Measurements from ENCODE around the gene LINGO3. TPM values are rescaled to one million over a fixed set of nuclear protein-coding genes. Genes with fewer than 3 reads are reported as not detected.
"Not testable (repeated sequence)": the region's sequence is repeated elsewhere in the genome, so short reads cannot be mapped to it uniquely, and the experiment has no call there.

The LINGO3 gene
- total RNA-seq, 2 donors from 2014 or later = 0.20 to 1.0 TPM

DNA sequence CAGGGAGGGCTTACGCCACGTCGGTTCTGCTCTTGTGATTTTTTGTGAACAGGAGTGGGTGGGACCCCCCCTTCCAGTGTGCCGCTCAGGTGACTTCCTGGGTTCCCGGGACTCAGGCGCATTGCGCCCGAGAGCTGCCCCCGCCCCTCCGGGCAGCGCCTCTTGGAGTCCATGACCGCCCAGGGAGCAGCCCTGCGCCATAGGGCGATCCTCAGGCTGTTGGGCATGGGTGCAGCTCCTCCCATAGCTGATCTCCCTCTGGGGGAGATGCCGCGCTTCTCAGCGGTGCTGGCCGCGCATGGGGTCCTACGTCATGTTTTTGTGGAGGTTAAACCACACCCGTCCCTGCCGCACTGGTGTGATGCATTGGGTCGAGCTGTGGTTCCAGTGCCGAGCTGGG is 44.2 kb upstream of the LINGO3 start:
- Histone ChIP-seq H3K4me1 (ENCODE audit: control insufficient read depth, insufficient read depth, low read length) (no peaks in the 10 kb centered on the region), H3K36me3 (ENCODE audit: control insufficient read depth, insufficient read depth, low read length) (peaks cover 6% of the 10 kb centered on the region), H3K9me3 (ENCODE audit: control insufficient read depth, low read length) (no peaks in the 10 kb centered on the region), H3K9ac (ENCODE audit: extremely low read depth, low read length, poor library complexity, severe bottlenecking) (no peak overlapping the region), H3K27me3 (ENCODE audit: control insufficient read depth, insufficient read depth, low read length, poor library complexity, severe bottlenecking) (no peaks in the 10 kb centered on the region), H3K27ac (ENCODE audit: low read depth, low read length) (no peak overlapping the region), H3K4me3 (ENCODE audit: low read length) (no peak overlapping the region)
- Mint-ChIP-seq H3K9me3 (no peaks in the 10 kb centered on the region), H3K27me3 (ENCODE audit: insufficient read depth) (no peaks in the 10 kb centered on the region), H3K4me1 (no peaks in the 10 kb centered on the region), H3K4me3 (no peak overlapping the region), H3K27ac (no peak overlapping the region), H3K36me3 (ENCODE audit: low read depth) (peaks cover 2% of the 10 kb centered on the region)
- DNase-seq = no peak
- TF ChIP-seq, protein P1, sequence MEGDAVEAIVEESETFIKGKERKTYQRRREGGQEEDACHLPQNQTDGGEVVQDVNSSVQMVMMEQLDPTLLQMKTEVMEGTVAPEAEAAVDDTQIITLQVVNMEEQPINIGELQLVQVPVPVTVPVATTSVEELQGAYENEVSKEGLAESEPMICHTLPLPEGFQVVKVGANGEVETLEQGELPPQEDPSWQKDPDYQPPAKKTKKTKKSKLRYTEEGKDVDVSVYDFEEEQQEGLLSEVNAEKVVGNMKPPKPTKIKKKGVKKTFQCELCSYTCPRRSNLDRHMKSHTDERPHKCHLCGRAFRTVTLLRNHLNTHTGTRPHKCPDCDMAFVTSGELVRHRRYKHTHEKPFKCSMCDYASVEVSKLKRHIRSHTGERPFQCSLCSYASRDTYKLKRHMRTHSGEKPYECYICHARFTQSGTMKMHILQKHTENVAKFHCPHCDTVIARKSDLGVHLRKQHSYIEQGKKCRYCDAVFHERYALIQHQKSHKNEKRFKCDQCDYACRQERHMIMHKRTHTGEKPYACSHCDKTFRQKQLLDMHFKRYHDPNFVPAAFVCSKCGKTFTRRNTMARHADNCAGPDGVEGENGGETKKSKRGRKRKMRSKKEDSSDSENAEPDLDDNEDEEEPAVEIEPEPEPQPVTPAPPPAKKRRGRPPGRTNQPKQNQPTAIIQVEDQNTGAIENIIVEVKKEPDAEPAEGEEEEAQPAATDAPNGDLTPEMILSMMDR (conservative IDR thresholded peaks at IDR 0.05) = no peak
- 96 to 98% methylated on average over 23 to 24 of the region's 24 CpGs for WGBS, 2 experiments (ENCODE audit: insufficient coverage in 1 of 2, insufficient read length in 1 of 2)

DNA sequence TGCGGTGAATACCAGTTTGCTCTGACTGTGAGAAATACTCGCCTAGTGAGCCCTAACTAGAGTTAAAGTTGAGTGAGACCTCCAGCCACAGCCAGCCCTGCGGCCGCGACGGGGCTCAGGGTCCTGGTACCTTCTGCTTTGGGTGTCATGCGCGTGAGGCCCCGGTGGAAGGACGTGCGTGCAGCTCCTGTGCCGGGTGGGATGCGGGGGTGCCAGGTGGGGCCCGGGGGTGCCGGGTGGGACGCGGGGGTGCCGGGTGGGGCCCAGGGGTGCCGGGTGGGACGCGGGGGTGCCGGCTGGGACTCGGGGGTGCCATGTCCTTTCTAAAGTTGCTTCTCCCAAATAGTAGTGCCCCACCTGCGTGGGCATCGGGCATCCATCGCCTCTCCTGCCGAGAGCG is 43.6 kb upstream of the LINGO3 start:
- H3K4me1 Mint-ChIP-seq = no peaks in the 10 kb centered on the region
- H3K36me3 Mint-ChIP-seq (ENCODE audit: low read depth) = peaks cover 2% of the 10 kb centered on the region

DNA sequence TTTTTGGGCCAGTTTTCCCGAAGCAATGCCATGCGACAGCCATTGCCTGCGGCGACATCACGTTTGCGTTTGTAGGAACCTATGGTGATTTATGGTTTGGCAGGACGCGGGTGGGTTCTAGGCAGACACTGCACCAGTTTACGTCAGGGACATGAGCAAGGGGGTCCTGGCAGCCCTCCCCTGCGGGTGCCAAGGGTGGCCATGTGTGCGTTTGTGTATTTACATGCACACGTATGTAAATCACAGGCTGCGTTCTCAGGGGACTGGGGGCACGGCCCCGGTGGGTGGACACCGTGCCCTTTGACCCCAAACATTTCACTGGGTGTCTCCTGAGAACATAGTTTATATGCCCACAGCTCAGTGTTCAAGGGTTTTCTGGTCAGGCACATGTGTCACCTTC is 42.7 kb upstream of the LINGO3 start:
- TF ChIP-seq, protein P1 (conservative IDR thresholded peaks at IDR 0.05) = no peak
- no peaks in the 10 kb centered on the region for H3K9me3 Mint-ChIP-seq
- no peaks in the 10 kb centered on the region for H3K27me3 Mint-ChIP-seq (ENCODE audit: insufficient read depth)
- H3K36me3 Mint-ChIP-seq (ENCODE audit: low read depth) = peaks cover 5% of the 10 kb centered on the region
- Histone ChIP-seq H3K9me3 (ENCODE audit: control insufficient read depth, low read length) (no peaks in the 10 kb centered on the region), H3K4me1 (ENCODE audit: control insufficient read depth, insufficient read depth, low read length) (no peaks in the 10 kb centered on the region), H3K9ac (ENCODE audit: extremely low read depth, low read length, poor library complexity, severe bottlenecking) (no peak overlapping the region), H3K36me3 (ENCODE audit: control insufficient read depth, insufficient read depth, low read length) (peaks cover 9% of the 10 kb centered on the region), H3K27me3 (ENCODE audit: control insufficient read depth, insufficient read depth, low read length, poor library complexity, severe bottlenecking) (no peaks in the 10 kb centered on the region), H3K27ac (ENCODE audit: low read depth, low read length) (no peak overlapping the region), H3K4me3 (ENCODE audit: low read length) (no peak overlapping the region)
- WGBS, 2 experiments (ENCODE audit: insufficient coverage in 1 of 2, insufficient read length in 1 of 2) = 93 to 96% methylated on average over 15 to 16 of the region's 16 CpGs
- no peak overlapping the region for H3K4me3 Mint-ChIP-seq
- no peak overlapping the region for H3K27ac Mint-ChIP-seq
- DNase-seq = no peak
- H3K4me1 Mint-ChIP-seq = no peaks in the 10 kb centered on the region

More for the DNA sequence above, 43.6 kb upstream of the LINGO3 start:
- TF ChIP-seq, protein P1 (conservative IDR thresholded peaks at IDR 0.05) = no peak
- no peak for DNase-seq
- Mint-ChIP-seq H3K4me3 (no peak overlapping the region), H3K27ac (no peak overlapping the region), H3K9me3 (no peaks in the 10 kb centered on the region), H3K27me3 (ENCODE audit: insufficient read depth) (no peaks in the 10 kb centered on the region)
- peaks cover 6% of the 10 kb centered on the region for H3K36me3 ChIP-seq (ENCODE audit: control insufficient read depth, insufficient read depth, low read length)
- 94 to 97% methylated on average over 19 to 28 of the region's 28 CpGs for WGBS, 2 experiments (ENCODE audit: insufficient coverage in 1 of 2, insufficient read length in 1 of 2)
- H3K4me1 ChIP-seq (ENCODE audit: control insufficient read depth, insufficient read depth, low read length) = no peaks in the 10 kb centered on the region
- no peak overlapping the region for H3K4me3 ChIP-seq (ENCODE audit: low read length)
- no peaks in the 10 kb centered on the region for H3K9me3 ChIP-seq (ENCODE audit: control insufficient read depth, low read length)
- H3K27ac ChIP-seq (ENCODE audit: low read depth, low read length) = no peak overlapping the region
- no peak overlapping the region for H3K9ac ChIP-seq (ENCODE audit: extremely low read depth, low read length, poor library complexity, severe bottlenecking)
- no peaks in the 10 kb centered on the region for H3K27me3 ChIP-seq (ENCODE audit: control insufficient read depth, insufficient read depth, low read length, poor library complexity, severe bottlenecking)

DNA sequence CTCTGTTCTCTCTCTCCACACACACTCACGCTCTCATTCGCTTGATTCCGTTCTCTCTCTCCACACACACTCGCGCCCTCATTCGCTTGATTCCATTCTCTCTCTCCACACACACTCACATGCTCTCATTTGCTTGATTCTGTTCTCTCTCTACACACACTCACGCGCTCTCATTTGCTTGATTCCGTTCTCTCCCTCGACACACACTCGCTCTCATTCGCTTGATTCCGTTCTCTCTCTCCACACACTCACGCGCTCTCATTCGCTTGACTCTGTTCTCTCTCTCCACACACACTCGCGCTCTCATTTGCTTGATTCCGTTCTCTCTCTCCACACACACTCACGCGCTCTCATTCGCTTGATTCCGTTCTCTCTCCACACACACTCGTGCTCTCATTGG is 41.9 kb upstream of the LINGO3 start:
- not testable (repeated sequence) for H3K27ac ChIP-seq (ENCODE audit: low read depth, low read length)
- 92 to 93% methylated on average over 24 of the region's 24 CpGs for WGBS, 2 experiments (ENCODE audit: insufficient coverage in 1 of 2, insufficient read length in 1 of 2)

More for the DNA sequence above, 41.9 kb upstream of the LINGO3 start:
- not testable (repeated sequence) for H3K36me3 ChIP-seq (ENCODE audit: control insufficient read depth, insufficient read depth, low read length); H3K27me3 ChIP-seq (ENCODE audit: control insufficient read depth, insufficient read depth, low read length, poor library complexity, severe bottlenecking); H3K9me3 Mint-ChIP-seq; H3K4me1 ChIP-seq (ENCODE audit: control insufficient read depth, insufficient read depth, low read length); DNase-seq; H3K36me3 Mint-ChIP-seq (ENCODE audit: low read depth); H3K9ac ChIP-seq (ENCODE audit: extremely low read depth, low read length, poor library complexity, severe bottlenecking); H3K4me3 ChIP-seq (ENCODE audit: low read length); H3K4me3 Mint-ChIP-seq; H3K27me3 Mint-ChIP-seq (ENCODE audit: insufficient read depth); H3K4me1 Mint-ChIP-seq; H3K9me3 ChIP-seq (ENCODE audit: control insufficient read depth, low read length); H3K27ac Mint-ChIP-seq
